Measurements from ENCODE around the gene PARL. TPM values are rescaled to one million over a fixed set of nuclear protein-coding genes. Genes with fewer than 3 reads are reported as not detected.

PARL gene
- total RNA-seq, 1 experiment from 2014 or later = 109 TPM

- Histone ChIP-seq H3K4me1 (replicated peaks; ENCODE audit: insufficient read depth) (no peaks in the 10 kb centered on the region), H4K20me1 (ENCODE audit: insufficient read depth) (peaks cover 15% of the 10 kb centered on the region; the same call in 1 of the 2 replicates), H3K4me2 (no peak overlapping the region), H3K9me2 (ENCODE audit: insufficient read depth) (no peaks in the 10 kb centered on the region), H3F3A (ENCODE audit: insufficient read depth, low read depth) (0 out of 2 replicates have a peak, but pooled peaks cover 4% of the 10 kb centered on the region), H3K27me3 (ENCODE audit: insufficient read depth, low read depth) (no peaks in the 10 kb centered on the region), H3K27ac (no peak overlapping the region), H3K4me3 (no peak overlapping the region), H2AFZ (no peak overlapping the region), H3K9me3 (ENCODE audit: insufficient read depth, low read depth) (no peaks in the 10 kb centered on the region), H3K79me2 (ENCODE audit: low read depth) (no peaks in the 10 kb centered on the region), H3K36me3 (ENCODE audit: low read depth) (peaks cover 29% of the 10 kb centered on the region)
- intact Hi-C loops (cut with micrococcal nuclease; ENCODE audit: unreplicated experiment) = no loop called here
- TF ChIP-seq EZH2 (IDR thresholded peaks at IDR 0.05; ENCODE audit: low read depth) (no peak), CTCF (conservative IDR thresholded peaks at IDR 0.05) (no peak)
- peak in 1 of 2 experiments; percentile 3 for DNase-seq
- POLR2A ChIA-PET (ENCODE audit: unreplicated experiment) = no interaction called here
- CTCF ChIA-PET = no interaction called here
- BruUV-seq (replicated peaks) = no TSS peak
Observed at GRCh38 chr3:183837894-183838293, 46.8 kb downstream of the PARL start.

- DNase-seq = peak in 1 of 2 experiments; percentile 18
- Histone ChIP-seq H3K27me3 (ENCODE audit: insufficient read depth, low read depth) (no peaks in the 10 kb centered on the region), H3K36me3 (ENCODE audit: low read depth) (peaks cover 34% of the 10 kb centered on the region), H3K27ac (no peak overlapping the region), H2AFZ (no peak overlapping the region), H3K4me1 (replicated peaks; ENCODE audit: insufficient read depth) (no peaks in the 10 kb centered on the region), H3F3A (ENCODE audit: insufficient read depth, low read depth) (peaks cover 4% of the 10 kb centered on the region; the same call in 1 of the 2 replicates), H3K9me3 (ENCODE audit: insufficient read depth, low read depth) (no peaks in the 10 kb centered on the region), H3K79me2 (ENCODE audit: low read depth) (no peaks in the 10 kb centered on the region), H3K4me3 (no peak overlapping the region), H4K20me1 (ENCODE audit: insufficient read depth) (peaks cover 14% of the 10 kb centered on the region; the same call in 1 of the 2 replicates), H3K4me2 (no peak overlapping the region), H3K9me2 (ENCODE audit: insufficient read depth) (no peaks in the 10 kb centered on the region)
- POLR2A ChIA-PET (ENCODE audit: unreplicated experiment) = no interaction called here
- CTCF ChIA-PET = no interaction called here
- intact Hi-C loops (cut with micrococcal nuclease; ENCODE audit: unreplicated experiment) = no loop called here
- TF ChIP-seq EZH2 (IDR thresholded peaks at IDR 0.05; ENCODE audit: low read depth) = no peak
- no peak for TF ChIP-seq CTCF (conservative IDR thresholded peaks at IDR 0.05)
- no TSS peak for BruUV-seq (replicated peaks)
Observed at GRCh38 chr3:183837390-183837789, 47.3 kb downstream of the PARL start.

GRCh38 chr3:183833516-183833915 lies 51.2 kb downstream of the PARL start:
- H3K9me2 ChIP-seq (ENCODE audit: insufficient read depth) = no peaks in the 10 kb centered on the region
- TF ChIP-seq CTCF (conservative IDR thresholded peaks at IDR 0.05) (no peak), EZH2 (IDR thresholded peaks at IDR 0.05; ENCODE audit: low read depth) (no peak)
- no peaks in the 10 kb centered on the region for H3K27me3 ChIP-seq (ENCODE audit: insufficient read depth, low read depth)
- no peak overlapping the region for H2AFZ ChIP-seq
- H3K79me2 ChIP-seq (ENCODE audit: low read depth) = no peaks in the 10 kb centered on the region
- ChIA-PET CTCF (no interaction called here), POLR2A (ENCODE audit: unreplicated experiment) (no interaction called here)
- no peak overlapping the region for H3K4me3 ChIP-seq
- no peak overlapping the region for H3K27ac ChIP-seq
- H3K9me3 ChIP-seq (ENCODE audit: insufficient read depth, low read depth) = no peaks in the 10 kb centered on the region
- H3K4me1 ChIP-seq (replicated peaks; ENCODE audit: insufficient read depth) = no peaks in the 10 kb centered on the region
- peak in 1 of 2 experiments; percentile 25 for DNase-seq
- H4K20me1 ChIP-seq (ENCODE audit: insufficient read depth) = peaks cover 6% of the 10 kb centered on the region
- peaks cover 4% of the 10 kb centered on the region; the same call in 1 of the 2 replicates for H3F3A ChIP-seq (ENCODE audit: insufficient read depth, low read depth)
- intact Hi-C loops (cut with micrococcal nuclease; ENCODE audit: unreplicated experiment) = no loop called here
- no peak overlapping the region for H3K4me2 ChIP-seq
- H3K36me3 ChIP-seq (ENCODE audit: low read depth) = peaks cover 15% of the 10 kb centered on the region
- BruUV-seq (replicated peaks) = no TSS peak
